NCI-H2171 (cell line): ENCODE results near the gene COLEC12.
A peak's percentile ranks its signal among the peaks of the same experiment; 100 is the strongest.

ENCODE experiments used
- DNase-seq: peaks from one replicate; lab custom pipeline; 2025; lab: John Stamatoyannopoulos, UW

Gene COLEC12

DNA sequence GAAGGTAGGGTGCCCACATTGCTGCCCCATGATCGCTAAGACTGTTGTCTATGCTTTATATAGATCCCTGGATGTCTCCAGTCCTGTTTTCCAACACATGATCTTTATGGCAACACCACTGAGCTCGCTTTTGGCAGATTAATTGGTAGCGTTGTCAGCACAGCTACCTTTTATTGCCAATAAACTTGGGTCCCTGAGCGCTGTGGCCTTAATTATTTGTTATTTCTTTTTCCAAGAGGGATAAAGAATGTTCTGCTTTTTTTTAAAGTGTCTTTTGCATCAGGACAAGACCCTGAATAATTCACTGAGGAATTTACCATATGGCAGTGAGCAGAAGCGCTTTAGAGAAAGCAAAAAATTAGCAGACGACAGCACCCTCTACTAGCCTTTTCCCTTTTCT lies 113.5 kb downstream of the COLEC12 start:
- no peak for DNase-seq

DNA sequence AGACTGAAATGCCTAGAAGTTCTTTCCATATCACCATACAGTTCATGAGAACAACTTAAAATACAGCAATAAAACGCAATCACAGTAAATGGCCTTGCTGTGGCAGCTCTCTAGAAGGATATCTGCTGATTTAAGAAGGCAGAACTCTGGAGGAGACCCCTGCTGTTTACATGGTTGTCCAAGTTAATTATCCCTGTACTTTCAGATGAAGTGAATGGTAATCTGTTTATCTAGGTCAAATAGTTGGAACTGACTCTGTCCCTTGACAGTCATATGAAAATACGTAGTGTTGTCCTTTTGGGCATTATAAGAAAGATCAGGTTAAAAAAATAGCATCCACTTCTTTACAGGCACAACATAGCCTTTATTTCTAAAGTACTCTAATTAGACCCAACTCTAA lies 115.6 kb downstream of the COLEC12 start:
- DNase-seq, result no peak

DNA sequence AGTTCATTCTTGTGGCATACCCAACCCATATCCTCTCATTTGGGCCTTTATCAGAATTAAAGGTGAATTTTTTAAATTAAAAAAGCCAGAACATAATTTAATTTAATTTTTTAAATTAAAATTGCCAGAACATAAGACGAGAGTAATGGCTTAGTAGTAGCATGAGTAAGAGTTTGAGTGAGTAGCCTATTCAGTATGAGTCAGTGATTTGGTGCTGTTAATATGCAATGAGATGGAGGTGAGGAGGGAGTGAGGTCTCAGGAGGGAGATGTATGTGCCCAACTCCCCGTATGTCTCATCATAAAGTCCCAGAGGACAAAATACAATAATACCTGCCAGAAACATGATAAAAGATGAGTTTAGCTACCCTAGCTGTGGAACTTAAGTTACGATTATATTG lies 117.4 kb downstream of the COLEC12 start:
- no peak for DNase-seq

DNA sequence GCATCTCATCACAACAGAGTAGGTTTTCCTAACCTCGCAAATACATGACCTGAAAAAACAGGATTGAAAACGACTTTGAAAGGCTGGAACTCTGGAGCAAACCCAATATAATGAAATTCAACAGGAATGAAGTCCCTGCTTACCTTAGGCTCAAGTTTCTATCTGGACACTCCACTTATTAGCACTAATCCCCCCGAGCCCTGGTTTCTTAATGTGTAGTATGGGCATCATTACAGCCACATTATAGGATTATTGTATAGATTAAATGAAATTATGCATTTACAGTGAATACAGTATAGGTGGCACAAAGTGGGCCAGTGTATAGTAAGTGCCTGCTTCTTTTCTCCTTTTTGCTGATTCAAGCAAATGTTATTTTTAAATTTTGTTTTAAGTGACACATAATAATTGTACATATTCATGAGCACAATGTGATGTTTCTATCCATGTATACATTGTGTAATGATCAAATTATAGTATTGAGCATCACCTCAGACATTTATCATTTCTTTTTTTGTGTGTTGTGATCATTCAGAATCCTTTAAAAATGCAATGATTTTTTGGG lies 118.0 kb downstream of the COLEC12 start:
- DNase-seq, result no peak

DNA sequence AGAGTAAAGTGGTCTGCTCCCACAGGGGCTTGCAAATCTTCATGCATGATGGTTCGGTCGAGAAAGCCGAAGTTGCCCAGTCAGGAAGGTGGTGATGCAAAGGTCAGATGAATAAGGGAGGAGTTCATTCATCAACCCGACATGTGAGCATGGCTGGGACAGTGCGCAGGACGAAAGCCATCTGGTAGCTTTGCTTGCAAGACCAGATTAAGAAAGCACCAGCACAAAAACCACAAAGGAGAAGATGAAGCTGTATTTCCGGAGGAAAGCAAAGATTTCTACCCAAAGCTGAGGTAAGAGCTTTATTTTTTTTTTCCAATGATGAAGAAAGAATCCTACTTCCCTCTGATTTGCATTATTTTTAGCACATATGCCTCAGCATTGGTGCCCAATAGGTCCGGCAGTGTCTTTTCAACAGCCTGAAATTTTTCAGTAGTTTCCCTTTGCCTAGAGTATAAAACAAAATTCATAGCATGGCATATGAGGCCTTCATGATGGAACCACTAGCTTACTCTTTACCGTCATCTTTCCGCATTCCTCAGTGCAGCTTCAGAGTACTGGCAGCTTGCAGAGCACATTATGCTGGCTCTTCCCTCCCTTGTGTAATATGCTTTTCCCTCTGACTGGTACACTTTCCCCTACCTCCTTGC lies 120.7 kb downstream of the COLEC12 start:
- DNase-seq, result no peak

DNA sequence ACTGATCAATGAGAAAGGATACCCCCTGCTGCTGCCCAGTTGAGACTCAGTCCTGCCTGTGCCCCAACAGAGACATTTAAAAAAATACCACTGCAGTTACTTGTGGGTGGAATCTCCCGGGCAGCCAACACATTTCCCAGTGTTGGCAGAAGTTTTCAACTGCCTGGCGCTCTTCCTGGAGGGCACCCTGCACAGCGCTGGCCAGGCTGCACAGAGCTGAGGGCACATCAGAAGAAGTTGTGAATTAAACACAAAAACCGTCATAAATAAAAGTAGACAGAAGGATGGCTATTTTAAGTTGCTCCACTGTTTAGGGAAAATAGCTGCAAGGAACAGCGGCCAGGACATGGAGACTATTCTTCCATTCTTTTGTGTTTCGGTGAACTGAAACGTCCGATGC lies 122.4 kb downstream of the COLEC12 start:
- no peak for DNase-seq

DNA sequence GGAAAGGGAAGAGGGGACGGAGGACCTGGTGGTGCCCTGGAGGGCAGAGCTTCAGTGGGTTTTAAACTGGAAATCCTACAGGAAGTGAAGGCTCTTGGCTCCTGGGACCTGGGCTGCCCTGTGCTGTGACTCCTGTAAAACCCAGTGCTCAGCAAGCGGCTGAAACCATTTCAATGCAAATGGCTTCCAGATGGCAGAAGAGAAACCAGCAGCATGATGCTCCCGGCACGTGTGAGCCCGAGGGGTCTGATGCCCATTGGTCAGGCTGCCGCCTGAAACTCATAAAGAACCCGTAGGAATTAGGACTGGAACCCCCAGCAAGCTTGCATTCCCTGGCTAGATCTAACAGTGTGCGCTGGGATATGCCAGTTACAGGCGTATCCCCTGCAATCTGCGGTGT lies 123.4 kb downstream of the COLEC12 start:
- DNase-seq, result no peak

DNA sequence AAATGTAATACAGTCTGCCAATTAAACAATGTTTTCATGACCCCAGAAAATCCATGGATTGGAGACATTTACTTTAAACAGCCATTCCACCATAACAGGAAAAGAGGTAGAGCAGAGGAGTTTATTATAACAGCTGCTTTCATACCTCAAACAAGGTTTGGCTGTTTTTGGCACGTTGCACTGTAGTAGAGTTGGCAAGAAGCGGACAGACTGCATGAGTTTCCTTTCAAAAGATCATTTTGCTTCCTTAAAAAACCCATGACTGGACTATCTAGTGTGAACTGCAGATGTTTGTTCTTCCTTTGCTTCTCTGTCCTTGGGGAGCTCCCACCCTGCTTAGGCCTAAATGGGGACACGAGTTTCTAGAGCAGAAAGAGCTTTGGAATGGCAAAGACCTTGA lies 124.2 kb downstream of the COLEC12 start:
- DNase-seq, result no peak

DNA sequence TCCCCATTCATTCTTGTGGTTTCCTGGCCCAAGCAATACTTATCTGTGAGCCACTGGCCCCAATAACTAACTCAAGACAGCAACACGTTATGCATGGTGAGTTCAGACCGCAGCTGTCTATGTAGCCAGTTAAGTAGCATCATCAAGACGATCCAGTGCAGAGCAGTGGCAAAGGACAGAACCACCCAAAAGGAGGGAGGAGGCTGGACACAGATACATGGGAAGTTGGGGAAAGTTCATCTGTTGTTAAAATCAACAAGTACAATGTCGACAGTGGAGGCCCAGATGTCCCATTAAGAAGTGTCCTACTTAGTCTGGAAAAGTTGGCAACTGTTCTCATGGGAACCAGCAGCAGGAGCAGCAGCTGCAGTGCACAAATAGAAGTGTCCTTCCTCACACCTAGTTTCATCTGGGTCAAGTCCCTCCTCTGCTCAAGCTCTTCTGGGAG lies 125.8 kb downstream of the COLEC12 start:
- no peak for DNase-seq

DNA sequence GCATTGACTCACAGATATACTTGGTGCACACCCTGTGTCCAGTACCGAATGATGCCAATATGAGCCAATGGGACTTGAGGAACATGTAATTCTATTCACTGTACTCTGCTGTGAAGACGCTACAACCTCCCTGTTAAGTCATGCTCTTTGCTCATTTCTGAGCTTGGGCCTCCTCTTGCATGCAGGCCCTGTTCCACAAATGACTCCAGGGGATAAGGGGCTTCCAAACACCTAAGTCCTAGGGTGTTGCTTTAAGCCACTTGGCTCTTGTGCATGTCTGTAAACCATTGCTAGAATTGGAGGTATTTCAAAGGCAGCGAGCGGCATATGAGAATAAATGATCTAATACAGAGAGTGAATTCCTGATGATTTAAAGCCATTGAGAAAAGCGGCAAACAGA lies 126.7 kb downstream of the COLEC12 start:
- no peak for DNase-seq

DNA sequence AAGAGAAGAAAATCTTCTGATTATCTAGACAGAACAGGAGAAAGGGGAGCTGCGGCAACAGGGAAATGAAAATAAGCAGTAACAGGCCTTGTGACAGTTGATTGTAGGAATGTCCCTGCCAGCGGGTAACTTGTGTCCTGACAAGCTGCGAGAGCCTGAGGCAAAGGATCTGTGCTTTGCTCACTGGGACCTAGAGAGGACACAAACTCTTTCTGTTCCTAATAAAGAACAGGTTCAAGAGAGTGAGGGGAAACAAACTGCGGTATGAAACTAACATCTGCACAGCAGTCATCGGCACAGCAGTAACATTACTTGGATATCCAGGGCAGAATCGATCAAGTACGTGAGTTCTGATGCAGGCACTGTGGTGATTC lies 128.9 kb downstream of the COLEC12 start:
- no peak for DNase-seq

DNA sequence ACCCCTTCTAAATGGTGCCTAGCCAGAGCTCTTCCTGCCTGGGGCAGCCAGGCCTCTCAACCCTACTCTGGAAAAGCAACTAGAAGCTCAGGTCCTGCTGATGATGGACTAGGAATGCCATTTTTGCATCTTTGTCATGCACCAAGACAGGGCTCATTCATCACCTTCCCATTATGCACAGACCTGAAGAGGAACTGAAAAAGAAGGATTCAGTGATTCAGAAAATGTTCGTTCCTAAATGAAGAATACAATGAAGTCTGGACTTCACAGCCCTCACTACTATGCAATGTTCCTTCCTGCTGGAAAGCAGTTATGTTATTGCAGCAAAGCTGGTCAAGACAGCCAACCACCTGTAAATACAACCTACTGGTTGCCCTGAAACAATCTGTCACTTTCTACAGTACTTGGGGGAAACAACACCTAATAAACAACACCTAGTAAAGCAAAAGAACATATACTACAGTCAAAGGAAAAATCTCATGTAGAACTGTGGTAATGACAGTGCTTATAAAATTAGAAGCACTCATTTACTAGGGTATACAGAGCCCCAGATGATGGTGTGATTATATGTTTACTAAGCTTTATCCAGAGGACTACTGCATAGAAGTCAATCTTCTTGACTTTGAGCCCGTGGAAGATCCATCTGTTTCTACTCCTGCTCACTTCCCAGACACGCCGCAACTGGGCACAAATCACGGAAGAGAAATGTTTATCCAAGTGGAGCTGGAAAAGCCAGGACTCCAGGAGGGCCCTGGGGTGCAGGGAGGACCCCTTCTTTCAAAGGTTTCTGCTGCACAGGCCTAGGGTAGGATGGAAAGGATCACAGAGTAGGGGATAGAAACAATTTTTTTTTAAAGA lies 129.5 kb downstream of the COLEC12 start:
- DNase-seq, result no peak

DNA sequence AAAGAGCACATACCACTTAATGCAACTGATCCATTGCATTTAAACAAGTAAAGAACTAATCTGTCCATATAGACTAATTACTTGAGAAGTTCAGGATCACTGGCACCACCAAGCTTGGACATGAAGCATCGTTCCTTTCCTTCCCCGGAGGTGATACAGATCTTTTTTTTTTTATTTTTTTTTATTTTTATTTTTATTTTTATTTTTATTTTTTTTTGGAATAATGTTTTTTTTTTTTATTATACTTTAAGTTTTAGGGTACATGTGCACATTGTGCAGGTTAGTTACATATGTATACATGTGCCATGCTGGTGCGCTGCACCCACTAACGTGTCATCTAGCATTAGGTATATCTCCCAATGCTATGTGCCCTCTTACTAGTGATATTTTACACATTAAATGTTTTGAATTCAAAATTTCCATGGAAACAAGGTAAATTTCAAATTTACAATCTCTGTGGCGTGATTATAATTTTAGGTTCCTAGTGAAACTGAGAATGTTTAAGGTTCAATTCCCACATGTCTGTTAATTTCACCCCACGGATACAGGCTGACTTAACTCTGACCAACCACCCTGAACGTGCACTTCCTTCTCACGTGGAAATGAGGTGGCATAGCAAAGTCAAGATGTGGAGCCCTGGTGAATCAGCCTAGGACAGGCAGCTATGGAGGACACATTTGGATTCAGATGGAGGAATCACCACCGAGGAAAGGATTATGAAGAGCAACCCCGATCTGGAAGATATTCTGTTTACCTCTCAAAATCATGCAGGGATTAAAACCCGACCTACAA lies 131.1 kb downstream of the COLEC12 start:
- DNase-seq, result no peak

DNA sequence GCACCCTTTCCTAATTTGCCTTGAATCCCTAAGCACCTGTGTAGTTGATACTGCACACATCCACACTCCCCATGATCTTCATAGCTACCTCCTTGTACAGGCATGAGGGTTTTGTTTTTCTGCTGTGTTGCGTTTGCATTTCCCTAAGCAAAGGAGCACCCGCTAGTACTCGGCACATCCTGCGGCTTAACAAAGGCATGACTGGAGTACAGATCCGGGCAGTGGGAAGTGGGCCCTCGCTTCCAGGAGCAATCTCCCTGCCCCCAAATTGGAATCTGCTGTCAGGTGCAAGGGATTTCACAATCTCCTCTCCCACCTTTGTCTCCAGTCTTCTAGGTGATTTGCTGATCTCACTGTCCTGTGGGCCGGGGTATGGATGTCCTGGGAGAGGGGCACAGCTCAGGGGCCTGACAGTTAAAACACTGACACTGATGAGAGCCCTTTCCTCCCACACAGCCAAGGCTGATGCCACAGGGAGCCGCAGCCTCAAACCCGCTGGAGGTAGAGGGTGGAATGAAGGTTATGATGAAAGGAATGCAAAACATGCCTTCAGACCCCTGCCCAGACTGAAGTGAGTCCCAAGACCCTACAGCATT lies 133.9 kb downstream of the COLEC12 start:
- no peak for DNase-seq

DNA sequence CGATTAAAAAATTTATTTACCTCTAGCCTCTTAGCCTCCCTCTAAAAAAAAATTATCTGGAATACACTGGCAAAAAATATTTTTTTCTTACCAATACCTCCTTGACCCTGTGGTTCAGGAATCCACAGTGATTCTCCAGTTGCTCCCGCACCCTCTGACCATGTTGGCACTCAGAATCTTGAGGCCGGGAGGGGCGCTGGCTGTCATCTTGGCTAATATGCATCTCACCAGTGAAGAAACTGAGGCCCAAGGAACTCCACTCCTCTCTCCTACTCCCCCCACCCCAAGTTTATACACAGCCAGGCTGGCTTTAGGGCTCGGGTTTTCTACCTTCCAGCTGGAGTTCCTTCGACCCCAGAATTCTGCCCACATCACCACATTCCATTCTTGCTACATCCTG lies 134.8 kb downstream of the COLEC12 start:
- DNase-seq, result no peak

DNA sequence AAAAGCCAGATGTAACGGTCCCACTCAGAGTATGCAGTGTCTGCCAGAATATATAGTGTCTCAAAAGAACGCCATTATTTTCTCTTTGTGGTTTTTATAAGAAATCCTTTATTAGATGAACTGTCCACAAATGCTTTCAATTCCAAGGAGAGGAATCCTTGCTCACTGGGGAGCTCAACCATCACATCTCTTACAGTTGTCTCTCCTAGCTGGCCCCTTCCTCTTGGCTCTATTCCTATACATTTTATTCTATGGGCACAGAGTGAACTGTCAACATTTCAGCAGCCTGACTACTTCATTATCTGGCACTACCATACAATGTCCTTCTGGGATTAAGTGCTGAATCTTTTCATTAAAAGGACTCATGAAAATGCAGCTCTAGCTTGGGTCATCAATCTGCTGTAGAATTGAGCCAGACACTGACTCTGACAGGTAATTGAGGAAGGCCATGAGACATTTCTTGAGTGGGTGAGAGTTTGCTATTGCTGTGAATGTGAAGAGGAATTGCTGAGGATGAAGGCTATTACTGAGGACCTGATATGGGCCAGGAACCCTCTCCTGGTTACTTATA lies 136.2 kb downstream of the COLEC12 start:
- no peak for DNase-seq

DNA sequence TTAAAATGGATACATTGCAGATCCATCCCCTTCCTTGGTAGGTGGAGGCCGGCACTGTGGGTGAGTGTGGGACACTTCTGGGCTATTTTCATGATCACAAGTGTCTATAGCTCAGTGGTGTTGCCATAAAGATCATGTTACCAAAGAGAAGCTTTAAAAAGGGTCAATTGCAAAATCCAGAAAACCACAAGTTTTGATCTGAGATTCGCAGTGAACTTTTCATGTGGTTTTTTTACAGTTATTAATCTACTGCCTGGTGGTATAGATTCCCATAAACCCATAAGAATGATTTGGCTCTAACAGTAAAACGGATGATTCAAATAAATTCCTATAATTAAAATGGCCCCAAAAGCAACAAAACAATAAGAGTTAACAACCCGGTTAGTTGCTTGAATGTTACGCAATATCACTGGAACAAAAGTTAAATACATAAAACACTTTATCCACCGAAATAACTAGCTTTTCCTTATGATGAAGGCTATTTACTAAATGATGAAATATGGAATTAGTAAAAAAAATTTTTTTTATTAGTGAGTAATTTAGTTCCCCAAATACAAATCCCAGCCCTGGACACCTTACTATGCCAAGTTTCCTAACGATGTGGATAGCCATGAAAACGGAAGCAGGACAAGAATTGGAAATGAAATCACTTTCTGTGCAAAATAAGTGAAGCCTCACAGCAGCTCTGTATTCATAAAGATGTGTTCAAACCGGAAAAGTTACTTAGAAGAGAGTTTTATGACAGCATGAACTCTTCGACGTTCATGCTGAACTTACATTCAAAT lies 137.0 kb downstream of the COLEC12 start:
- DNase-seq, result no peak

DNA sequence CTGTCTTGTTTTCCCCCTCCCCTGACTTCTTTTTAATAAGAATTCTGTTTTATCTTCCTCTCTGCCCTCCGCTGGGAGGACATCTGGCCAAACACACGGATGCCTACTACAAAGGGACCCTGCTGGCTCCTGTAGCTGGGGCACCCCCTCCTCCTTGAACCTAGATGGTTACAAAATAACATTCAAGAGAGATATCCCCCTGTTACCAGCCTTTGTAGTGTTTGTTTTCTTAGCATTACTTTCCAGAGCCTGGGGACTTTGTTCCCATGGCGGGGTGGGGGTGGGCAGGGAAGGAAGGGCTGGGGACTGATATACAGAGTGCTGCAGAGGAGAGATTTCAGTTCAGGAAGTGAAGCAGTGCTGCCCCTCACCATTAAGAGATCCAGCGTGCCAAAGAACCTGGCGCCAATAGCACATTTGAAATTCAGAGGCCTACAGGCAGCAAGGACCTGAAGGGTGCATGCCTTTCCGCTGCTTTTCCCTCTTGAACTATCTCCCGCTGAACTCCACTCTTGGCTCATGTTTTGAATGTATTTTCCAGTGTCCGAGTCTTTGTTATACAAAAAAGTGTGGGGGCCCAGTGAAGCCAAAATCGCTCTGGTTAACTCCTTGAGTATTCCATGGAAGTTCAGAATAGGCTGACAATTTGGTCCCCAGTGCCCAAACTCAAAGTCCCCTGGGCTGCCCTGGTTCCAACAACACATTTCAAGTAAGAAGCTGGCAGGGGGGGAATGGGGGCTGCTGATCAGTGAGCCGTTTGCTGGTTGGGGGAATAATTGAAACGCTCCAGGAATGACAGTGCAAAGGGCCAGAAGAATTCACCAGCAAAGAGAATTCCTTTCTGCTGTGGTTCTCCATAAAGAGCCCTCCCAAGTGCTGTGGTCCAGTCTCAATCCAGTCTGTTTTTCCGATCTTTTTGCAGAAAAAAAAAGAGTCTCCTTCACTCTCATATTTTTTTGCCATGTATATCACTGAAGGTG lies 137.9 kb downstream of the COLEC12 start:
- no peak for DNase-seq

DNA sequence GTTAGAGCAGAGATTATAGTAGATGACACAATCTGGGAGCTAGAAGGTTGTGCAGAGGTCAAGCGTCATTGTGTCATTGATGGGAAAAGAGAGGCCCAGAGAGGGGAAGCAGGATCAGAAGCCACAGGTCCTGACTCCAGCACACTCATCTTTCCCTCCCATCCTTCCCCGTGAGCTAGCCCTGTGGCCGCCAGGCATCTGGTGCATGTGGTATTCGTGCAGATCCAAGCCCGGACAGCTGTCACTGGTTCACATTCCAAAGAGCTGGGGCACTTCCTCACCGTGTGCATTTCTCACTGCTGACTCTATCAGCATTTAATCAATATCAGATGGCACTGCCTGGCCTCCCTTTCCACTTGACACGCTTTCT lies 138.6 kb downstream of the COLEC12 start:
- DNase-seq, result peak; percentile 3
